Heart left ventricle (tissue), 13 donors: Measurements from ENCODE around the gene PDE11A.

ENCODE experiments used
- CTCF ChIP-seq, 12 donors: fragments of 200-600 bp; sonication (generic) in 4 of 12; IDR thresholded peaks; one replicate each; pipeline versions ENCODE4 v1.5.0 to v1.8.0; 2018 to 2022; ENCODE audit warnings: antibody characterized with exemption in 12 of 12, mild to moderate bottlenecking in 5 of 12
- POLR2A ChIP-seq, 2 donors: fragments of 450-650 bp; IDR thresholded peaks; one replicate each; pipeline ENCODE4 v1.6.1; 2017; ENCODE audit warnings: antibody characterized with exemption in 2 of 2, mild to moderate bottlenecking in 2 of 2, moderate library complexity in 2 of 2
- donor health status: ischemic (EF 13 %, LVEDD 7.1; RV severe dilation, severe dysfunction).
- donor health status: DM: no; HTN: yes; CAD: no.
- donor health status: DM: no; HTN: no; CAD: no.
- donor health status: ischemic (EF 25% LVEDD 6.9; RV normal size, moderate dysfunction).
- donor health status: ischemic (EF 25% LVEDD 5.7; RV mildly dilated, moderate dysfunction).
- donor health status: ischemic (EF 35%, LVEDD 5.7; RV mildly dilated, moderate dysfunction).
- donor health status: nonischemic (EF 11% LVEDD 7.7; RV severe dilation, severe dysfunction).
- donor health status: DM: yes; HTN: yes; CAD: no.
- donor health status: PGD.
- donor health status: ischemic (EF 29% LVEDD 5.4; RV normal size, mild dysfunction).
- donor health status: nonischemic (EF 23%, LVEDD 6.1; RV moderate dilation, normal function).

- no peak for TF ChIP-seq CTCF (IDR thresholded peaks at IDR 0.05)
- no peak for TF ChIP-seq POLR2A (IDR thresholded peaks at IDR 0.05)
These were observed 318.1 kb downstream of the PDE11A start for GRCh38 chr2:177754492-177754873.
